ENCODE results near the gene HMCN1.

Gene HMCN1

GRCh38 chr1:186164773-186165172, 430.6 kb downstream of the HMCN1 start:
- Histone ChIP-seq H3K27me3 (ENCODE audit: insufficient read depth, poor library complexity, severe bottlenecking) (no peaks in the 10 kb centered on the region), H3K27ac (ENCODE audit: poor library complexity, severe bottlenecking) (no peak overlapping the region), H3K4me3 (ENCODE audit: severe bottlenecking) (no peak overlapping the region), H3K9me3 (ENCODE audit: severe bottlenecking) (no peaks in the 10 kb centered on the region), H3K4me1 (ENCODE audit: insufficient read depth, poor library complexity, severe bottlenecking) (no peaks in the 10 kb centered on the region), H3K36me3 (ENCODE audit: low read depth) (no peaks in the 10 kb centered on the region)
- ATAC-seq (ENCODE audit: low read depth) (no peak), DNase-seq (ENCODE audit: low spot score) (no peak)
- TF ChIP-seq CTCF (IDR thresholded peaks at IDR 0.05; ENCODE audit: poor library complexity, severe bottlenecking): no peak

GRCh38 chr1:186165303-186165702, 431.1 kb downstream of the HMCN1 start:
- H3K27ac ChIP-seq (ENCODE audit: poor library complexity, severe bottlenecking): no peak overlapping the region
- DNase-seq (ENCODE audit: low spot score): no peak
- H3K36me3 ChIP-seq (ENCODE audit: low read depth): no peaks in the 10 kb centered on the region
- TF ChIP-seq CTCF (IDR thresholded peaks at IDR 0.05; ENCODE audit: poor library complexity, severe bottlenecking): no peak
- no peaks in the 10 kb centered on the region for H3K4me1 ChIP-seq (ENCODE audit: insufficient read depth, poor library complexity, severe bottlenecking)
- no peak overlapping the region for H3K4me3 ChIP-seq (ENCODE audit: severe bottlenecking)
- no peak for ATAC-seq (ENCODE audit: low read depth)
- H3K9me3 ChIP-seq (ENCODE audit: severe bottlenecking): no peaks in the 10 kb centered on the region
- no peaks in the 10 kb centered on the region for H3K27me3 ChIP-seq (ENCODE audit: insufficient read depth, poor library complexity, severe bottlenecking)

- Histone ChIP-seq H3K4me1 (ENCODE audit: insufficient read depth, poor library complexity, severe bottlenecking) (no peaks in the 10 kb centered on the region), H3K36me3 (ENCODE audit: low read depth) (no peaks in the 10 kb centered on the region), H3K27me3 (ENCODE audit: insufficient read depth, poor library complexity, severe bottlenecking) (no peaks in the 10 kb centered on the region), H3K27ac (ENCODE audit: poor library complexity, severe bottlenecking) (no peak overlapping the region), H3K9me3 (ENCODE audit: severe bottlenecking) (no peaks in the 10 kb centered on the region), H3K4me3 (ENCODE audit: severe bottlenecking) (no peak overlapping the region)
- no peak for TF ChIP-seq CTCF (IDR thresholded peaks at IDR 0.05; ENCODE audit: poor library complexity, severe bottlenecking)
- no peak for ATAC-seq (ENCODE audit: low read depth)
- DNase-seq (ENCODE audit: low spot score): no peak
These were observed 433.0 kb downstream of the HMCN1 start for GRCh38 chr1:186167096-186167668.

GRCh38 chr1:186175588-186175987, 441.4 kb downstream of the HMCN1 start:
- H3K27ac ChIP-seq (ENCODE audit: poor library complexity, severe bottlenecking): peak overlapping the region; percentile 42
- no peak overlapping the region for H3K4me3 ChIP-seq (ENCODE audit: severe bottlenecking)
- no peaks in the 10 kb centered on the region for H3K36me3 ChIP-seq (ENCODE audit: low read depth)
- ATAC-seq (ENCODE audit: low read depth) (peak; percentile 78), DNase-seq (ENCODE audit: low spot score) (no peak)
- H3K27me3 ChIP-seq (ENCODE audit: insufficient read depth, poor library complexity, severe bottlenecking): no peaks in the 10 kb centered on the region
- no peak for TF ChIP-seq CTCF (IDR thresholded peaks at IDR 0.05; ENCODE audit: poor library complexity, severe bottlenecking)
- H3K4me1 ChIP-seq (ENCODE audit: insufficient read depth, poor library complexity, severe bottlenecking): peaks cover 31% of the 10 kb centered on the region
- H3K9me3 ChIP-seq (ENCODE audit: severe bottlenecking): peaks cover 2% of the 10 kb centered on the region

- H3K27ac ChIP-seq (ENCODE audit: poor library complexity, severe bottlenecking): peak overlapping the region; percentile 24
- peak; percentile 91 for ATAC-seq (ENCODE audit: low read depth)
- no peak overlapping the region for H3K4me3 ChIP-seq (ENCODE audit: severe bottlenecking)
- H3K36me3 ChIP-seq (ENCODE audit: low read depth): no peaks in the 10 kb centered on the region
- DNase-seq (ENCODE audit: low spot score): no peak
- H3K9me3 ChIP-seq (ENCODE audit: severe bottlenecking): no peaks in the 10 kb centered on the region
- H3K4me1 ChIP-seq (ENCODE audit: insufficient read depth, poor library complexity, severe bottlenecking): peaks cover 43% of the 10 kb centered on the region
- H3K27me3 ChIP-seq (ENCODE audit: insufficient read depth, poor library complexity, severe bottlenecking): no peaks in the 10 kb centered on the region
- no peak for TF ChIP-seq CTCF (IDR thresholded peaks at IDR 0.05; ENCODE audit: poor library complexity, severe bottlenecking)
These were observed 444.3 kb downstream of the HMCN1 start for GRCh38 chr1:186178426-186179043.

All from RWPE2 (cell line).